Endothelial cell of umbilical vein (primary cell): ENCODE measurements around the gene HPGDS. TPM values are rescaled to one million over a fixed set of nuclear protein-coding genes. Genes with fewer than 3 reads are reported as not detected.

Experiments
- BruUV-seq: library from RNA; stranded (reverse); fragments of 400-500 nt; replicated peaks from 2 replicates; lab custom pipeline; 2021; lab: Mats Ljungman, UMichigan
- CTCF ChIA-PET: fragments of 300-600, 350-600 bp; sonication (Branson Sonifier 250); formaldehyde crosslinking; loops from one replicate; lab custom pipeline; 2021; ENCODE audit warnings: antibody characterized with exemption, inconsistent platforms; lab: Charles Lee
- POLR2A ChIA-PET: fragments of 300-600, 350-600 bp; sonication (Branson Sonifier 250); formaldehyde crosslinking; loops from one replicate; lab custom pipeline; 2021; ENCODE audit warnings: antibody characterized with exemption, inconsistent platforms; lab: Charles Lee
- DNase-seq: peaks from one replicate; pipeline ENCODE4 v3.0.0-alpha.2; 2011; ENCODE audit warnings: low read depth, low spot score
- FAIRE-seq: peaks from 2 replicates; lab custom pipeline; 2011; peaks lifted over from hg19 to GRCh38; lab: Jason Lieb, UNC
- H2AFZ ChIP-seq: 2 replicates; pipeline ENCODE4 v1.6.0; 2012; ENCODE audit warnings: low read depth, low read length, control low read depth, inconsistent platforms
- H3K27ac ChIP-seq: 2 replicates; pipeline ENCODE4 v1.5.1; 2011; ENCODE audit warnings: low read depth, mild to moderate bottlenecking, control low read depth, low read length, moderate library complexity; ENCODE audit not compliant: insufficient read depth
- H3K27me3 ChIP-seq, 2 experiments: 2 replicates each; pipeline versions ENCODE4 v1.6.0 to v1.6.1; 2011; ENCODE audit warnings: low read length in 2 of 2, mixed read lengths in 1 of 2; ENCODE audit not compliant: control insufficient read depth in 2 of 2, insufficient read depth in 2 of 2
- H3K36me3 ChIP-seq, 2 experiments: 2 replicates in 1 of 2; 3 replicates in 1 of 2; pipeline ENCODE4 v1.5.1; 2011; ENCODE audit warnings: low read length in 2 of 2, mild to moderate bottlenecking in 1 of 2, moderate library complexity in 1 of 2; ENCODE audit not compliant: control insufficient read depth in 2 of 2, insufficient read depth in 2 of 2; ENCODE audit errors: extremely low read depth in 1 of 2
- H3K4me1 ChIP-seq: 3 replicates; pipeline ENCODE4 v1.5.1; 2011; ENCODE audit warnings: mild to moderate bottlenecking, low read length; ENCODE audit not compliant: control insufficient read depth, insufficient read depth; ENCODE audit errors: extremely low read depth
- H3K4me2 ChIP-seq: 2 replicates; pipeline ENCODE4 v1.6.1; 2011; ENCODE audit warnings: low read length, control low read depth, mixed read lengths; ENCODE audit not compliant: insufficient read depth
- H3K4me3 ChIP-seq, 3 experiments: fragments of 200-600 bp in 1 of 3; sonication (generic), shearing (Covaris generic) in 1 of 3; replicated peaks in 1 of 3; 2 replicates each; pipeline ENCODE4 v1.5.1; 2011 to 2016; ENCODE audit warnings: control low read depth in 3 of 3, low read length in 3 of 3, mild to moderate bottlenecking in 2 of 3, inconsistent platforms in 1 of 3, low read depth in 1 of 3, moderate library complexity in 1 of 3; ENCODE audit not compliant: insufficient read depth in 1 of 3
- H3K79me2 ChIP-seq: 2 replicates; pipeline ENCODE4 v1.6.0; 2012; ENCODE audit warnings: low read length, inconsistent platforms; ENCODE audit not compliant: control insufficient read depth, insufficient read depth
- H3K9ac ChIP-seq: replicated peaks from 2 replicates; pipeline ENCODE3; 2011; ENCODE audit warnings: low read length, control low read depth; ENCODE audit not compliant: insufficient read depth; ENCODE audit errors: extremely low read depth
- H3K9me1 ChIP-seq: replicated peaks from 3 replicates; pipeline ENCODE4 v1.6.0; 2011; ENCODE audit warnings: mild to moderate bottlenecking, low read length; ENCODE audit not compliant: control insufficient read depth, insufficient read depth; ENCODE audit errors: extremely low read depth
- H3K9me3 ChIP-seq: replicated peaks from 2 replicates; pipeline ENCODE4 v1.5.1; 2012; ENCODE audit warnings: low read length, inconsistent platforms; ENCODE audit not compliant: control insufficient read depth, insufficient read depth
- H4K20me1 ChIP-seq: replicated peaks from 2 replicates; pipeline ENCODE3; 2011; ENCODE audit warnings: mild to moderate bottlenecking, low read length; ENCODE audit not compliant: control insufficient read depth, insufficient read depth; ENCODE audit errors: extremely low read depth
- FOS ChIP-seq: IDR thresholded peaks from 2 replicates; pipeline ENCODE4 v1.6.1; 2011; ENCODE audit warnings: mild to moderate bottlenecking, low read length, moderate library complexity, borderline replicate concordance; ENCODE audit not compliant: insufficient read depth
- JUN ChIP-seq: IDR thresholded peaks from 2 replicates; pipeline ENCODE4 v1.6.1; 2011; ENCODE audit warnings: borderline replicate concordance, low read depth; ENCODE audit not compliant: insufficient read length, insufficient read depth
- MYC ChIP-seq: IDR thresholded peaks from one replicate; pipeline ENCODE4 v1.6.1; 2011; ENCODE audit warnings: mild to moderate bottlenecking, low read depth, low read length
- POLR2A ChIP-seq: IDR thresholded peaks from 2 replicates; pipeline ENCODE4 v1.6.1; 2012; ENCODE audit warnings: low read depth, mild to moderate bottlenecking, control low read depth, low read length
- POLR2AphosphoS5 ChIP-seq: IDR thresholded peaks from 2 replicates; pipeline ENCODE4 v1.6.1; 2012; ENCODE audit warnings: low read depth, mild to moderate bottlenecking, control low read depth, low read length, moderate library complexity; ENCODE audit not compliant: insufficient read depth
- dilution Hi-C: fragments of 300-500 bp; cut with MboI; formaldehyde crosslinking; loops from one replicate; pipeline ENCODE4 v1.15.0; 2019; ENCODE audit warnings: low sequenced_read_pairs; ENCODE audit not compliant: extremely low pct_ligation_motif_present
- intact Hi-C: fragments of 100-400 bp; cut with micrococcal nuclease; formaldehyde crosslinking; loops from one replicate; pipeline ENCODE4 v1.10.0; 2022
- polyA plus RNA-seq, 4 experiments: library from polyadenylated mRNA; depleted of rRNA in 3 of 4; stranded (reverse) in 3 of 4; unstranded in 1 of 4; fragments of >200 nt; gene quantifications; 2 replicates each; pipeline versions ENCODE4 v1.2.1 to v1.2.3, GENCODE V29; 2011 to 2012; ENCODE audit warnings: missing spikeins in 1 of 4
- total RNA-seq: library from RNA; stranded (reverse); gene quantifications from 2 replicates; pipeline ENCODE4 v1.2.3, GENCODE V29; 2021
- TF ChIP-seq, protein P1 (sequence below), 2 donors: IDR thresholded peaks; 1 replicate in 1 of 2; 2 replicates in 1 of 2; pipeline ENCODE4 v1.5.1; 2011; ENCODE audit warnings: low read length in 2 of 2, mild to moderate bottlenecking in 2 of 2, moderate library complexity in 2 of 2, control low read depth in 1 of 2, inconsistent platforms in 1 of 2, low read depth in 1 of 2; ENCODE audit not compliant: insufficient read depth in 1 of 2; ENCODE audit errors: extremely low read depth in 1 of 2
- TF ChIP-seq, protein P2 (sequence below): IDR thresholded peaks from 2 replicates; pipeline ENCODE4 v1.6.1; 2011; ENCODE audit not compliant: insufficient read depth, insufficient read length

The HPGDS gene
- total and polyA plus RNA-seq, 2 donors (not counting 3 experiments of a cell fraction or from before 2014, with no cell fraction given), result not detected

DNA sequence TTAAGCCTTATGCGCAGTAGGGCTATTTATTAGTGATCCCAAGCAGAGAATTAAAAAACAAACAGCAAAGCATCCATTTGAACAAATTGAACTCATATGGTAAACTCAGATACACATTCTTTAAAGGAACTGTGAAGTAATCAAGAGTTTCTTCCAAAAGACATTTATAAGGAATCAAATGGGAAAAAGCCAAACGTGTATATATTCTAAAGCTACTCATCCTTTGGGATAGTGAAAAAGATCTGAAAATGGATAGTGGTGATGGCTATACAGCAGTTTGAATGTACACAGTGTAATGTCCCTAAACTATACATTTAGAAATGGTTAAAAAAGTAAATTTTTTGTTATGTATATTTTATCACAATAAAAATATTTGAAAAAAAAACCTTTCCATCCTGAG, 16.6 kb upstream of the HPGDS start:
- H3K79me2 ChIP-seq, result no peaks in the 10 kb centered on the region
- no peak overlapping the region for H3K4me3 ChIP-seq
- dilution Hi-C loops, result no loop called here
- no peaks in the 10 kb centered on the region for H4K20me1 ChIP-seq
- FAIRE-seq (no peak), DNase-seq (no peak)
- BruUV-seq, result no TSS peak
- H3K9me3 ChIP-seq, result no peaks in the 10 kb centered on the region
- POLR2A ChIA-PET, result no interaction called here
- H3K9me1 ChIP-seq, result no peaks in the 10 kb centered on the region
- CTCF ChIA-PET, result no interaction called here
- no peaks in the 10 kb centered on the region for H3K27me3 ChIP-seq
- H3K27ac ChIP-seq, result no peak overlapping the region
- peaks cover 20% of the 10 kb centered on the region for H3K4me1 ChIP-seq
- intact Hi-C loops, result no loop called here
- no peak overlapping the region for H2AFZ ChIP-seq
- H3K9ac ChIP-seq, result no peak overlapping the region
- TF ChIP-seq POLR2AphosphoS5 (no peak), FOS (no peak), MYC (no peak), JUN (no peak), POLR2A (no peak)
- TF ChIP-seq, protein P1, sequence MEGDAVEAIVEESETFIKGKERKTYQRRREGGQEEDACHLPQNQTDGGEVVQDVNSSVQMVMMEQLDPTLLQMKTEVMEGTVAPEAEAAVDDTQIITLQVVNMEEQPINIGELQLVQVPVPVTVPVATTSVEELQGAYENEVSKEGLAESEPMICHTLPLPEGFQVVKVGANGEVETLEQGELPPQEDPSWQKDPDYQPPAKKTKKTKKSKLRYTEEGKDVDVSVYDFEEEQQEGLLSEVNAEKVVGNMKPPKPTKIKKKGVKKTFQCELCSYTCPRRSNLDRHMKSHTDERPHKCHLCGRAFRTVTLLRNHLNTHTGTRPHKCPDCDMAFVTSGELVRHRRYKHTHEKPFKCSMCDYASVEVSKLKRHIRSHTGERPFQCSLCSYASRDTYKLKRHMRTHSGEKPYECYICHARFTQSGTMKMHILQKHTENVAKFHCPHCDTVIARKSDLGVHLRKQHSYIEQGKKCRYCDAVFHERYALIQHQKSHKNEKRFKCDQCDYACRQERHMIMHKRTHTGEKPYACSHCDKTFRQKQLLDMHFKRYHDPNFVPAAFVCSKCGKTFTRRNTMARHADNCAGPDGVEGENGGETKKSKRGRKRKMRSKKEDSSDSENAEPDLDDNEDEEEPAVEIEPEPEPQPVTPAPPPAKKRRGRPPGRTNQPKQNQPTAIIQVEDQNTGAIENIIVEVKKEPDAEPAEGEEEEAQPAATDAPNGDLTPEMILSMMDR (IDR thresholded peaks at IDR 0.05; ENCODE audit: extremely low read depth in 1 of 2, insufficient read depth in 1 of 2, low read depth in 1 of 2, low read length in 2 of 2), result no peak
- TF ChIP-seq, protein P2, sequence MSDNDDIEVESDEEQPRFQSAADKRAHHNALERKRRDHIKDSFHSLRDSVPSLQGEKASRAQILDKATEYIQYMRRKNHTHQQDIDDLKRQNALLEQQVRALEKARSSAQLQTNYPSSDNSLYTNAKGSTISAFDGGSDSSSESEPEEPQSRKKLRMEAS, result no peak
- no peak overlapping the region for H3K4me2 ChIP-seq
- H3K36me3 ChIP-seq, result no peaks in the 10 kb centered on the region
